CD4-positive, CD25-positive, alpha-beta regulatory T cell (primary cell): ENCODE results near the gene DDX10. TPM values are rescaled to one million over a fixed set of nuclear protein-coding genes. Genes with fewer than 3 reads are reported as not detected.

Experiments used
- ATAC-seq, 2 donors: fragments of 150-1000 bp; cut with Tn5 transposase; one replicate each; pipeline ENCODE4 v1.10.0; 2021; ENCODE audit warnings: low read depth in 2 of 2, moderate number of reproducible peaks in 2 of 2, moderate library complexity in 1 of 2
- DNase-seq, 3 donors: peaks; one replicate each; pipeline versions ENCODE4 v3.0.0 to v3.0.0-alpha.2; 2012 to 2022; ENCODE audit warnings: mixed read lengths in 1 of 3
- H3K27ac ChIP-seq: one replicate; pipeline ENCODE4 v1.7.0; 2013; ENCODE audit warnings: mild to moderate bottlenecking, low read length; ENCODE audit not compliant: insufficient read depth, poor library complexity, severe bottlenecking
- H3K27me3 ChIP-seq: one replicate; pipeline ENCODE4 v1.7.0; 2013; ENCODE audit warnings: low read length; ENCODE audit not compliant: control insufficient read depth, insufficient read depth
- H3K36me3 ChIP-seq: one replicate; pipeline ENCODE4 v1.7.0; 2013; ENCODE audit warnings: mild to moderate bottlenecking, low read length, moderate library complexity; ENCODE audit not compliant: control insufficient read depth, insufficient read depth
- H3K4me1 ChIP-seq: 2 replicates; pipeline ENCODE4 v1.7.0; 2013; ENCODE audit warnings: mild to moderate bottlenecking, low read length; ENCODE audit not compliant: insufficient read depth, control insufficient read depth, poor library complexity, severe bottlenecking
- H3K4me3 ChIP-seq: one replicate; pipeline ENCODE4 v1.7.0; 2013; ENCODE audit warnings: low read depth, mild to moderate bottlenecking, low read length, moderate library complexity
- H3K9me3 ChIP-seq, 2 experiments: 1 replicate in 1 of 2; 2 replicates in 1 of 2; pipeline ENCODE4 v1.7.0; 2013; ENCODE audit warnings: low read length in 2 of 2, mild to moderate bottlenecking in 1 of 2, moderate library complexity in 1 of 2; ENCODE audit not compliant: control insufficient read depth in 2 of 2
- H3K27ac Mint-ChIP-seq, 3 donors: one replicate each; pipeline ENCODE4 v1.8.0; 2020 to 2022; ENCODE audit warnings: mild to moderate bottlenecking in 3 of 3, mixed read lengths in 3 of 3, moderate library complexity in 2 of 3
- H3K27me3 Mint-ChIP-seq: one replicate; pipeline ENCODE4 v1.8.0; 2022; ENCODE audit warnings: mild to moderate bottlenecking, mixed read lengths
- H3K36me3 Mint-ChIP-seq: one replicate; pipeline ENCODE4 v1.8.0; 2020; ENCODE audit warnings: mixed read lengths
- H3K4me1 Mint-ChIP-seq, 4 donors: one replicate each; pipeline ENCODE4 v1.8.0; 2020 to 2022; ENCODE audit warnings: mixed read lengths in 4 of 4, mild to moderate bottlenecking in 1 of 4
- H3K4me3 Mint-ChIP-seq, 4 donors: one replicate each; pipeline ENCODE4 v1.8.0; 2020 to 2022; ENCODE audit warnings: mild to moderate bottlenecking in 4 of 4, mixed read lengths in 4 of 4, moderate library complexity in 3 of 4
- H3K9me3 Mint-ChIP-seq, 7 donors: one replicate each; pipeline ENCODE4 v1.8.0; 2020 to 2022; ENCODE audit warnings: mixed read lengths in 7 of 7, mild to moderate bottlenecking in 3 of 7, moderate library complexity in 2 of 7
- polyA plus RNA-seq, 4 donors: library from polyadenylated mRNA; unstranded; fragments of 300-500 nt; fragmentation: Illumina TruSeq; gene quantifications; one replicate each; pipeline ENCODE4 v1.2.3, GENCODE V29; 2021
- total RNA-seq: library from RNA; stranded (reverse); gene quantifications from one replicate; pipeline ENCODE4 v1.2.3, GENCODE V29; 2022

The DDX10 gene
- total and polyA plus RNA-seq, 5 donors from 2014 or later, result 10.5 to 23.3 (median 14.0) TPM

DNA sequence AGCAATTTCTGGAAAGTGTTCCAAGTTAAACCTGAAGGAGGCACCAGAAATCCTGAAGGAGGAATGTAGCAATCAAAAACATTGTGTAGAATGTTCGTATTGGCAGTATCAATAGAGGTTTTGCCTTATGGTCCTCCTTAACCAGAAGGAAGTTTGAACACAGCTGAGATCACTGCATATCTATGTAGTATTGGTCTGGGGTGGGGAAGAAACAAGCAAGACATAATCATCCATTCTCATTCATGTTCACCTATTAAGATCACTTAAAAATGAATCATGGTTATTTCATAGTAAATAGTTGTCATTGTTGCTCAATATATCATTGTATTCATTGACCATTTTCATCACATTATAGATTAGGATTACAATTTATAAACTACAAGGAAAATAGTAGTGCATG, 160.5 kb downstream of the DDX10 start:
- no peaks in the 10 kb centered on the region for H3K36me3 ChIP-seq
- H3K9me3 Mint-ChIP-seq, result peaks cover 0 to 11% (median 3%) of the 10 kb centered on the region in 7 donors
- H3K27me3 Mint-ChIP-seq, result no peaks in the 10 kb centered on the region
- H3K27ac Mint-ChIP-seq, result no peak overlapping the region
- H3K9me3 ChIP-seq, result no peaks in the 10 kb centered on the region
- peaks cover 11 to 21% (median 16%) of the 10 kb centered on the region in 4 donors for H3K4me1 Mint-ChIP-seq
- no peak overlapping the region for H3K27ac ChIP-seq
- ATAC-seq (no peak), DNase-seq (no peak)
- H3K4me3 Mint-ChIP-seq, result no peak overlapping the region
- H3K4me1 ChIP-seq, result no peaks in the 10 kb centered on the region
- peaks cover 11% of the 10 kb centered on the region for H3K36me3 Mint-ChIP-seq
- H3K4me3 ChIP-seq, result no peak overlapping the region
- no peaks in the 10 kb centered on the region for H3K27me3 ChIP-seq

DNA sequence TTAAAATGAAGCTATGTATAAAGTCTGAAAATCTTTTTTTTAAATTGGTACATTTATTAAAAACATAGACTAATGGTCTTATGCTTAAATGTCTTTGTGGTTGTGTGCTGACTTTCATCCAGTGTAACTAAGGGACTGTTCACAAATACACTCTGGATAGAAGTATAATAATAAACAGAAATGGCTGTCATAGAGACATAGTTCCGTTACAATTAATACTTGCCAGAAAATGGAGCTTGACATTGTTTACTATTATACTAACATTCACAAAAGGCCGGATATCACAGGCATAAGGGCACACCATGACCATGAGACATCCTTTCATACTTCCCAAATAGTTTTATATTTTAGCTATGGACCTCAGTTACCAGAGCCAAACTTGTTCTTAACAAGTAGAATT, 161.3 kb downstream of the DDX10 start:
- Mint-ChIP-seq H3K27ac (no peak overlapping the region), H3K4me1 (peaks cover 13 to 22% (median 17%) of the 10 kb centered on the region in 4 donors), H3K27me3 (no peaks in the 10 kb centered on the region)

DNA sequence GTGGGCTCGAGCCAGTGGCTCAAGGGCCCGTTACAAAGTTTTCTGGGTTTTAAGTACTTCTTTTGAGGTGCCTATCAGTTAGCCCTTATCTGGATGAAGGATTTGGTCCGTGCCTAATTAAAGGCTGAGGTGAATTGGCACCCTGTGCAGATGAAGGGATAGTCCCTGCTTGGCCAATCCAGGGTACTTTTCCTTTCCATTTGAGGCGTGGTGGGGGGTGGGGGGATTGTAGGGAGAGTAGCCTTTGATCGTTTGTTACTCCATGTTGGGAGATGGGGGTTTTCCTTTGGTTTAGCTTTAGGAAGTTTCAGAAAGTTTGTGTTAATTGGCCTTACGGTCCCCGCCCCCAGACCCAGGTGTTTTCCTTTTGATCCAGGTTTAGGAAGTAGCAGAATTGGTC, 170.8 kb downstream of the DDX10 start:
- no peaks in the 10 kb centered on the region for H3K9me3 ChIP-seq
- ATAC-seq, result no peak
- DNase-seq, result no peak
- no peak overlapping the region for H3K27ac ChIP-seq
- Mint-ChIP-seq H3K27me3 (no peaks in the 10 kb centered on the region), H3K9me3 (no peaks in the 10 kb centered on the region), H3K27ac (peak overlapping the region in 1 of 3 donors; percentile 85), H3K4me3 (no peak overlapping the region), H3K36me3 (peaks cover 15% of the 10 kb centered on the region), H3K4me1 (peaks cover 9 to 11% (median 11%) of the 10 kb centered on the region in 4 donors)
- no peaks in the 10 kb centered on the region for H3K27me3 ChIP-seq
- no peaks in the 10 kb centered on the region for H3K4me1 ChIP-seq
- H3K36me3 ChIP-seq, result peaks cover 11% of the 10 kb centered on the region
- H3K4me3 ChIP-seq, result no peak overlapping the region

More for the DNA sequence above, 161.3 kb downstream of the DDX10 start:
- H3K4me3 ChIP-seq, result no peak overlapping the region
- H3K4me1 ChIP-seq, result no peaks in the 10 kb centered on the region
- no peaks in the 10 kb centered on the region for H3K9me3 ChIP-seq
- H3K27ac ChIP-seq, result no peak overlapping the region
- Mint-ChIP-seq H3K36me3 (peaks cover 13% of the 10 kb centered on the region), H3K4me3 (no peak overlapping the region), H3K9me3 (peaks cover 0 to 11% (median 3%) of the 10 kb centered on the region in 7 donors)
- no peaks in the 10 kb centered on the region for H3K36me3 ChIP-seq
- no peaks in the 10 kb centered on the region for H3K27me3 ChIP-seq
- DNase-seq (no peak), ATAC-seq (no peak)

DNA sequence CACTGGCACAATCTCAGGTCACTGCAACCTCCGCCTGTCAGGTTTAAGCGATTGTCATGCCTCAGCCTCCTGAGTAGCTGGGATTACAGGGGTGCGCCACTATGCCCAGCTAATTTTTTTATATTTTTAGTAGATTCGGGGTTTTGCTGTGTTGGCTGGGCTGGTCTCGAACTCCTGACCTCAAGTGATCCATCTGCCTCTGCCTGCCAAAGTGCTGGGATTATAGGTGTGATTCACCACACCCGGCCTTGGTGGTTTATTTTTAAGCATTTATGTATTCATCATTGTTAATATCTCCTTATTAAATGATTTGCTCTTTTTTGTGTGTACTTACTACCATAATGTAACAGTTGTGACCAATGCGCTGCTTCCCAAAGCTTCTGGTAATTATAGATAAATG, 171.7 kb downstream of the DDX10 start:
- Histone ChIP-seq H3K4me1 (no peaks in the 10 kb centered on the region), H3K27ac (no peak overlapping the region), H3K9me3 (no peaks in the 10 kb centered on the region), H3K36me3 (peaks cover 11% of the 10 kb centered on the region), H3K27me3 (no peaks in the 10 kb centered on the region), H3K4me3 (no peak overlapping the region)
- Mint-ChIP-seq H3K9me3 (no peaks in the 10 kb centered on the region), H3K36me3 (peaks cover 23% of the 10 kb centered on the region), H3K27ac (no peak overlapping the region), H3K27me3 (no peaks in the 10 kb centered on the region), H3K4me1 (peaks cover 15 to 17% (median 15%) of the 10 kb centered on the region in 4 donors), H3K4me3 (no peak overlapping the region)
- DNase-seq (no peak), ATAC-seq (no peak)

DNA sequence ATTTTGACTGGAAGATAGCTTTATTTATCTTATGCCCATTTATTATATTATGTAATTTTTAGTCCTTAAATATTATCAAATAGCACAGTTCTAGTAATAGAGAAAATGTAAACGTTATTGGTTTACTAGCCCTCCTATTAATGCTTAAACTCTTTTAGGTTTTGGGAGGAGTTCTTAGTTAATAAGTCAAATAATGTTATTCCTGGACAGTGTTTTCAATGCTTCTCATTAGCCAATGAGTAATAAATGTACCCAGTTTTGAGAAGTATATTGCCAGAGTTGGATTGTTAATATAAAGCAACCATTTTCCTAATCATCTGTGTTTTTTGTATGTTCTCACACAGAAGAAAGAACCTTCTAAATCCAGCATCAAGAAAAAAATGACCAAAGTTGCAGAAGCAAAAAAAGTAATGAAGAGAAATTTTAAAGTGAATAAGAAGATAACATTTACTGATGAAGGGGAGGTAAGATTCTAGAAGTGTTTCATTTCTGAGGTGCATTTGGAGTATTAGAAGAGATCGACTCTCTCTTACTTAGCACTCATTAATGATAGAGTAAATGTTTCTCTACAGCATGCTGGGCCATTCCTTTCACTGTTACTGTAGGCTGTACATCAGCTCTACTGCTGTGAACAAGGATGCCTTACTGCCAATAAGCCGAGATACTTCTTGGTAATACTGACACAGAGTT, 173.4 kb downstream of the DDX10 start:
- Histone ChIP-seq H3K4me1 (no peaks in the 10 kb centered on the region), H3K9me3 (no peaks in the 10 kb centered on the region)

DNA sequence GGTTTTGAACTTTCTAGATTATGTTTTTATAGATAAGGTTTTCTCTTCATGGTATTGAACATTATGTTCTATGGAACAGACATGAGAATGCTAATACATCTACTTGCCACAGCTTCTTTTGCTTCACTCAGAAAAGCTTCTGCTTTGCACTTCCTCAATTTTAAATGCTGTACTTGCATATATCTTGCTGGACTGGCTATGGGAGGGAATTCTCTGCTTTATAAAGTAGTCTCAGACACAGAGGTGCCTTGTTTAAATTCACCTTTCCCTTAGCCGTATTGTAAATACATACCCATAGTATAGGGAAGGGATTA, 173.9 kb downstream of the DDX10 start:
- H3K36me3 Mint-ChIP-seq, result peaks cover 24% of the 10 kb centered on the region
- H3K27ac Mint-ChIP-seq, result no peak overlapping the region
- DNase-seq (no peak), ATAC-seq (no peak)
- Histone ChIP-seq H3K27me3 (no peaks in the 10 kb centered on the region), H3K9me3 (no peaks in the 10 kb centered on the region), H3K27ac (no peak overlapping the region), H3K4me3 (no peak overlapping the region), H3K36me3 (peaks cover 11% of the 10 kb centered on the region), H3K4me1 (no peaks in the 10 kb centered on the region)
- H3K27me3 Mint-ChIP-seq, result no peaks in the 10 kb centered on the region
- H3K4me1 Mint-ChIP-seq, result peaks cover 15 to 18% (median 15%) of the 10 kb centered on the region in 4 donors
- no peak overlapping the region for H3K4me3 Mint-ChIP-seq
- no peaks in the 10 kb centered on the region for H3K9me3 Mint-ChIP-seq

More for the DNA sequence above, 173.4 kb downstream of the DDX10 start:
- Histone ChIP-seq H3K4me3 (no peak overlapping the region), H3K27ac (no peak overlapping the region), H3K27me3 (no peaks in the 10 kb centered on the region), H3K36me3 (peaks cover 11% of the 10 kb centered on the region)
- H3K27me3 Mint-ChIP-seq, result no peaks in the 10 kb centered on the region
- peaks cover 24% of the 10 kb centered on the region for H3K36me3 Mint-ChIP-seq
- H3K9me3 Mint-ChIP-seq, result no peaks in the 10 kb centered on the region
- DNase-seq, result no peak
- no peak overlapping the region for H3K4me3 Mint-ChIP-seq
- no peak overlapping the region for H3K27ac Mint-ChIP-seq
- peaks cover 15 to 18% (median 16%) of the 10 kb centered on the region in 4 donors for H3K4me1 Mint-ChIP-seq
- ATAC-seq, result no peak

DNA sequence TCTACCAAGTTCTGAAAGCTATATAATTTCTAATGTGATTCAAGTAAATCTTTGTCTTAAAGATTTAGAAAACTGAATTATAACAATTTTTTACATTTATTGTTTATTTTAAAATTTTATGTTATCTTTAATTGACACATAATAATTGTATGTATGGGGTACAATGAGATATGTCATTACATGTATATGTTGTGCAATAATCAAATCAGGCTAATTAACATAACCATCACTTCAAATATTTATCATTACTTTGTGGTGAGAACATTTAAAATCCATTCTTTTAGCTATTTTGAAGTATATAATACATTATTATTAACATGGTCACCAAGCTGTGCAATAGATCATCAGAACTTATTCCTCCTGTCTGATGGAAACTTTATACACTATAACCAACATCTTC, 181.1 kb downstream of the DDX10 start:
- DNase-seq (no peak), ATAC-seq (no peak)
- no peaks in the 10 kb centered on the region for H3K27me3 Mint-ChIP-seq
- no peak overlapping the region for H3K4me3 ChIP-seq
- no peak overlapping the region for H3K27ac ChIP-seq
- H3K36me3 Mint-ChIP-seq, result peaks cover 21% of the 10 kb centered on the region
- no peaks in the 10 kb centered on the region for H3K9me3 Mint-ChIP-seq
- H3K27ac Mint-ChIP-seq, result no peak overlapping the region
- no peaks in the 10 kb centered on the region for H3K4me1 ChIP-seq
- H3K9me3 ChIP-seq, result no peaks in the 10 kb centered on the region
- H3K27me3 ChIP-seq, result no peaks in the 10 kb centered on the region
- H3K36me3 ChIP-seq, result peaks cover 7% of the 10 kb centered on the region
- H3K4me1 Mint-ChIP-seq, result peaks cover 0 to 7% (median 4%) of the 10 kb centered on the region in 4 donors
- H3K4me3 Mint-ChIP-seq, result no peak overlapping the region

DNA sequence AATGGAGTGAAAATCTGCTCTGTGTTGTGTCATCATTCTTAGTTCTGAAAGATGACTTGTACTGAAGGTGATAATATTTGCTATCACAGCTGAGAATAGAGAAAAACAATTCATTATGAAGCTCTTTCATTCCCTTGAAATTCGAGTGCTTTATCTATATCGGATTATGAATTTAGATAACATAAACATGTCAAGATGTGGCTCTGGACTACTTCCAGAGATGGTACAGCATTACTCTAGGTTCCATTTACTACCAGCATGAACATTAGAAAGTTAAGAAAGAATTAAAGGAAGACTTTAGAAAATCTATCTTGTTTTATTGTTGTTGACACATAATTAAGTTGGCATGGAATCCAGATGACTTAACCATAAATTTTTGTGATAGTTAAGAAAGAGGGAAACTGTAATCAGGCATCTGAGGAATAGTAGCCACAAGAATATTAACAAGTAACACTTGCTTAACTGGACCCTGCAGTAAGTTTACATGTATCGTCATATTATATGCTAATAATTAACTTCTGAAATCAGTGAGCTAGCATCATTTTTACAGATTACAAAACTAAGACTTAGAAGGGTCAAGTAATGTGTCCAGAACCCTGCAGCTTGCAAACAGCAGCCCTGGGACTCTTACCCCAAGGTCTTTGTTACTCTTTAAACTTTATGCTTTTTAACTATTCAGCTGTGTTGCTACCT, 182.6 kb downstream of the DDX10 start:
- no peak overlapping the region for H3K4me3 Mint-ChIP-seq
- H3K36me3 Mint-ChIP-seq, result peaks cover 15% of the 10 kb centered on the region
- no peak overlapping the region for H3K27ac Mint-ChIP-seq

More for the DNA sequence above, 182.6 kb downstream of the DDX10 start:
- Histone ChIP-seq H3K4me3 (no peak overlapping the region), H3K27ac (no peak overlapping the region), H3K36me3 (peaks cover 7% of the 10 kb centered on the region), H3K4me1 (no peaks in the 10 kb centered on the region), H3K27me3 (no peaks in the 10 kb centered on the region), H3K9me3 (no peaks in the 10 kb centered on the region)
- Mint-ChIP-seq H3K9me3 (no peaks in the 10 kb centered on the region), H3K4me1 (peaks cover 2 to 8% (median 6%) of the 10 kb centered on the region in 4 donors), H3K27me3 (no peaks in the 10 kb centered on the region)
- ATAC-seq, result no peak
- no peak for DNase-seq
